HG03045 (cell line): ENCODE measurements around the gene HAPLN2.
"Not testable (repeated sequence)": the region's sequence is repeated elsewhere in the genome, so short reads cannot be mapped to it uniquely, and the experiment has no call there.

Experiments
- ATAC-seq: cut with Tn5 transposase; IDR thresholded peaks from one replicate; pipeline ENCODE4 v1.9.1; 2021; ENCODE audit warnings: mild to moderate bottlenecking, moderate library complexity; ENCODE audit not compliant: unreplicated experiment

The HAPLN2 gene

DNA sequence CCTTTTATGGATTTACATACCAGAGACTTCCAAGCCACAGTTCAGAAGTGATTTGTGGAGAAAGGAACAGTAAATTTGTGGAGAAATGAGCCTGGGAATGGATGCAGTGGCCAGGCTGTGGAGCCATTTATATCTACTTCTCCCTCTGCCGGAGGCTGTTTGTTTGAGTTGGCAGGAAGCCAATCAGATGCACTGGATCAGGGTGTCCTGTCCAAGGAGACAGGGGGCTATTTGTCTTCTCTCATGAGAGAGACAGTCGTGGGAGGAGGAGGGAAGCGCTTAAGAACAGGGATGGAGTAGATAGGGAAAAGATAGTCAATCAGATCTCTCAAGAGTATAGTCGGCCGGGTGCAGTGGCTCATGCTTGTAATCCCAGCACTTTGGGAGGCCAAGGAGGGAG, 2.8 kb upstream of the HAPLN2 start:
- ATAC-seq = no peak

DNA sequence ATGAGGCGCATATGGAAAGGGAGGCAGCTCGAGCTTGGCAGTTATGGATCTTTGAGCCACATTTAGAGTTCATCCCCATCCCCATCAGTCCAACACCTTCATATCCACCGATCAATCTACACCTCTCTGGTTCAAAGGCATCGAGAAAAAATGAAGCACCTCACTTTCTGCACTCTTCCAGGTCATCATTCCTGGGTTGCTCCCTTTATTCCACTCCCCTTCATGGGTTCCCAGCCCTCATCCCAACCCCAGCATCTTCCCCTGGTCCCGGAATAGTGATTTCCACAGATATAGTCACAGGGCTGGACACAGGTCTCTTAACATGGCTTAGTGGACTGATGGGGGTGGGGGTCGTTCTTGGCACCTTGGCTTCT, 354 bp downstream of the HAPLN2 start:
- no peak for ATAC-seq

DNA sequence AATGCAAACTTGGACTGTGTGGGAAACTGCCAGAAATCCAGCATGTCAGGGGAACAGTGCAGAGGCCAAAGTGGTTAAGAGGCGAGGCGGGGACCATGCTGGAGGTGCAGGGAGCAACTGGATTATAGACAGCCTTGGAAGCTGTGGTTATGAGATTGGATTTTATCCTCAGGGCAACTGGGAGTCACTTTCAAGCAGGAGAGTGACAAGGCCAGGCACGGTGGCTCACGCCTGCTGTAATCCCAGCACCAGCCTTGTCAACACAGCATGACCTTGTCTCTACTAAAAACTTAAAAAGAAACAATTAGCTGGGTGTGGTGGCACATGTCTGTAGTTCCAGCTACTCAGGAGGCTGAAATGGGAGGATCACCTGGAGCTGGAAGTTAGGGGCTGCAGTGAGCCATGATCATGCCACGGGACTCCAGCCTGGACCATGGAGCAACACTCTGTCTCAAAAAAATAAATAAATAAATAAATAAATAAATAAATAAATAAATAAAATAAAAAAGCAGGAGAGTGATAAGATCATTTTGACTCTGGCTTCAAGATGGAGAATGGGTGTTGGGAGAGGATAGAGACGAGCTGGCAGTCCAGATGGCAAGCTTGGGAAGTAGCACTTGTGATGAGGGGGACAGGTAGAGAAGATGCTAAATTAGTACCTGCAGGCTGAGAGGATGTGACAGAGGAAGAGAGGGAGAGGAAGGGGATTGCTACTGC, 3.5 kb downstream of the HAPLN2 start:
- no peak for ATAC-seq

DNA sequence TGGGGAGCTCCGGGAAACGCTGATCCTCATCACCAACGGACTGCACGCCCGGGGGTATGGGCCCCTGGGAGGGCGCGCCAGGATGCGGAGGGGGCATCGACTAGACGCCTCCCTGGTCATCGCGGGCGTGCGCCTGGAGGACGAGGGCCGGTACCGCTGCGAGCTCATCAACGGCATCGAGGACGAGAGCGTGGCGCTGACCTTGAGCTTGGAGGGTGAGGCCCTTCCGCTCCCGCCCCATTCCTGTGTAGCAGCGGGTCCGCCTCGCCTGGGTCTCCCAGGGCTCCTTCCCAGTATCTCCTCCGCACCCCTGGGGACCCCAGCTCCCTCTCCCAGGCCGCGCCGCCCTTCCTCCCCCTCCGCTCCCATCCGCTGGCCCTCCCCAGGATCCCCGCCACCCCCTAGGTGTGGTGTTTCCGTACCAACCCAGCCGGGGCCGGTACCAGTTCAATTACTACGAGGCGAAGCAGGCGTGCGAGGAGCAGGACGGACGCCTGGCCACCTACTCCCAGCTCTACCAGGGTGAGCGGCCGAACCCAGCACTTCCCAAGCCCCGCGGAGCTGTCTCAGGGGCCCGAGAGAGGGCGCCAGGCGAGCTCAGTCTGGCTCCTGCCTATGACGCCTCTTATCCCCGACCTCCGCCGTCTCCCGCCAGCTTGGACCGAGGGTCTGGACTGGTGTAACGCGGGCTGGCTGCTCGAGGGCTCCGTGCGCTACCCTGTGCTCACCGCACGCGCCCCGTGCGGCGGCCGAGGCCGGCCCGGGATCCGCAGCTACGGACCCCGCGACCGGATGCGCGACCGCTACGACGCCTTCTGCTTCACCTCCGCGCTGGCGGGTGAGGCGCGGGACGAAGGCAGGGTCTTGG, 5.0 kb downstream of the HAPLN2 start:
- no peak for ATAC-seq

DNA sequence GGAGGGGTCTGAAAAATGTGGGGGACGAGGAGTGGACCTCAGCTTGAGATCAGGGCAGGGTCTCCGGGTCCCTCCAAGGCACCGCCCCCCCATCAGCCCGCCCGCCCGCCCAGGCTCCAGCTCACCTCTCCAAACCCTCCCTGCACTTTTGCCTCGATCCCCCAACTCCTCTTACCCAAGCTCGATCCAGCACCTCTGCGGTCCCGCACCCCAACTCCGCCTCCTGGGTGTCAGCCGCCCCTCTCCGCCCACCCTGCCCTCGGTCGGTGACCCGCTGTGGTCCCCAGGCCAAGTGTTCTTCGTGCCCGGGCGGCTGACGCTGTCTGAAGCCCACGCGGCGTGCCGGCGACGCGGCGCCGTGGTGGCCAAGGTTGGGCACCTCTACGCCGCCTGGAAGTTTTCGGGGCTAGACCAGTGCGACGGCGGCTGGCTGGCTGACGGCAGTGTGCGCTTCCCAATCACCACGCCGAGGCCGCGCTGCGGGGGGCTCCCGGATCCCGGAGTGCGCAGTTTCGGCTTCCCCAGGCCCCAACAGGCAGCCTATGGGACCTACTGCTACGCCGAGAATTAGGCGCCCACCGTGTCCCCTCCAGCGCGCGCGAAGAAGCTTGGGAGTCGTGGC, 5.7 kb downstream of the HAPLN2 start:
- ATAC-seq = no peak

DNA sequence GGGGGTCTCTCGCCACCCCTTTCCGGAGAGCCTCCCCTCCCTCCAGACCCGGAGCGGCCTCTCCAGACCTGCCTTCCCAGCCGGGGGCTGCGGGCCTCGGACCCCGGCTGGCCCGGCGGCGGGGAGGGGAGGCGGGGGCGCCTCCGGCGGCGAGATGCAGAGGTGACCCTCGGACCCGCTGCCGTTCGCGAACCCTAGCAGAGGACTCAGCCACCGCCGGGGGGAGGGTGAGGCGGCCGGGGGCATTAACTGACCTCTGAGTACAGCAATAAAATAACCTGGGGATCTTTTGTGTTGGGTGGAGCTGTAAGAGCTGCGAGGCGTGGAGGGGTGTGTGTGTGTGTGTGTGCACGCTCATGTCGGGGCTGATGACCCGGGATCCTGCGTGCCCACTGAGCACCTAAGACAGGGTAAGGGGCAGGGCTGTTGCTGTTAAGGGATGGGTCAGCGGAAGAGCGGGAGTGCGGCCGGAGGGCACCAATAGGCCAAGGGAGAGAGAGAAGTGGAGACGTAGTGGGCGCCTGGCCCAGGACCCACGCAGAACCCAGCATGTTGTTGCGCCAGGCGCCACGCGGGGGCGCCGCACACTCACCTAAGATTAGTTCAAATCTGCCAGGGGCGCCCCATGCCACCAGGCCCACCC, 6.3 kb downstream of the HAPLN2 start:
- ATAC-seq = no peak

DNA sequence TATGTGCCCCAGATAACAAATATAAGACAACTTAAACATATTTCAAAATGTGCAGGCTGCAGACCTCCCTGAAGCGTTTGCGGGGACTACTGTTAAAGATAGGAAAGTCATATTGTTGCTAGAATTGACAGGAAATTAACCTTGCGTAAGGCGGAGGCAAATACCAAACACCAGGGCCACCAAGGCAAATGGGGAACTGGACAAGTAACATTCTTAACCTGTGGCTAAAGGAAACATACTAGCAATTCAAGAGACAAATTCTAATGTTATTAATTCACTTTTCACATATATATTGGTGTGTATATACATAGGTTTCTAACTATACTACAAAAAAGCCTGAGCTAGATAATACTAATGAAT, 6.8 kb downstream of the HAPLN2 start:
- ATAC-seq = no peak

DNA sequence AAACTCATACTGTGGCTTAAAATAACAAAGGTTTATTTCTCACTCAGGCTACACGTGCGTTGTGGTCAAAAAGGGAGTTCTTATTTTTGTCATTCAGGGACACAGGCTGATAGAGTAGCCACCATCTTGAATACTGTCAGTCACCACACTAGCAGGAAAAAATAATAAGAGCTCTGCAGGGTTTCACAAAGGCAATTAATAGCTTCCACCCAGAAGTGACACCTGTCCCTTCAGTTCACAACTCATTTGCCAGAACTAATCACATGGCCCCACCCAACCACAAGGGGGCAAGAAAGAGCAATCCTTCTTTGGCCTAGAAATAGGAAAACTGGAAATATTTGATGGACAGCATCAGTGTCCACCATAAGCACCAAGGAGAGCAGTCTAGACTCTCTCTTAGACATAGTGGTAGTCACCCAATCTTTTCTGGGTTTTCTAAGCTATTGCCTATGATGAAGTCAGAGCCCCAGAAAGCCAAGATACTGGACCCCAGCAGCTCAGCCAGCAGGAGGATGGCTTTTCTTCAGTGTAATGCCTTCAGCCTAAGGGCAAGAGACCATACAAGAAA, 8.2 kb downstream of the HAPLN2 start:
- no peak for ATAC-seq

DNA sequence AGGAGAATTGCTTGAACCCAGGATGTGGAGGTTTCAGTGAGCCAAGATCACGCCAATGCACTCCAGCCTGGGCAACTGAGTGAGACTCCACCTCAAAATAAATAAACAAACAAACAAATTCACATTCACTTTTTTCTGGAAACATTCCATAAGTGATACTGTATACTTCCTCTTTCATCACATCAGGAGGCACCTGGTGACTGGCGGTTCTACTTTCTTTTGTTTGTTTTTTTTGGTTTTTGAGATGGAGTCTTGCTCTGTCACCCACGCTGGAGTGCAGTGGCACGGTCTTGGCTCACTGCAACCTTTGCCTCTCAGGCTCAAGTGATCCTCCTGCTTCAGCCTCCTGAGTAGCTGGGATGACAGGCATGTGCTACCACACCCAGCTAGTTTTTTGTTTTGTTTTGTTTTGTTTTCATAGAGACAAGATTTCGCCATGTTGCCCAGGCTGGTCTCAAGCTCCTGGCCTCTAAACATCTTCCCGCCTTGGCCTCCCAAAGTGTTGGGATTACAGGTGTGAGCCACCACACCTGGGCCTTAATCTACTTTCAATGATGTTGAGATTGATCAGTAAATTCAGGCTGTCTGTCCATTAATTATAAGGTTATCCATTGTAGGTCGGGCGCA, 10.7 kb downstream of the HAPLN2 start:
- no peak for ATAC-seq

DNA sequence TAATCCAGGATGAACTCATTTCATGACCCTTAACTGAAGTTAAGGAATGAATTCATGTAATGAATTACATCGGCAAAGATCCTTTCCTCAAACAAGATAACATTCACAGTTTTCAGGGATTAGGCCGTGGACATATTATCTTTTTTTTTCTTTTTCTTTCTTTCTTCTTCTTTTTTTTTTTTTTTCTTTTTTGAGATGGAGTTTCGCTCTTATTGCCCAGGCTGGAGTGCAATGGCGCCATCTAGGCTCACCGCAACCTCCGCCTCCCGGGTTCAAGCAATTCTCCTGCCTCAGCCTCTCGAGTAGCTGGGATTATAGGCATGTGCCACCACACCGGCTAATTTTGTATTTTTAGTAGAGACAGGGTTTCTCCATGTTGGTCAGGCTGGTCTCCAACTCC, 11.9 kb downstream of the HAPLN2 start:
- ATAC-seq = not testable (repeated sequence)

DNA sequence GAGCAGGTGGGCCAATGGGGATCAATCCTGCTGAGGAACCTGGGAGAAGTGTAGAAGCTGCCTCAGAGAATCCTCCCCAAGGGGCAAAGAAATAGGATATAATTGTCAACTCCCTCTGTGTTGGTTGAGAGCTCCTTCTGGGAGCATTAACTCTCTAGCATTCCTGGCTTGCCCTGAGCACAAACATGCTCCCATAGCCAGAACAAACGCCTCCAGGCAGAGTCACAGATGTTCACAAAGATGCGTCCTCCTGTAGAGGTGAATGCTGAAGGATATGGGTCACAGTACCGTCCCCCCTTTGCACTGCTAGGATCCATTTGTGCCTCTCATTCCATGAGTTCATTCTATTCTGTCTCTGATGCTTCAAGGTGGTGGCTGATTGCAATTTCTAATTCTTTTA, 13.1 kb downstream of the HAPLN2 start:
- no peak for ATAC-seq

DNA sequence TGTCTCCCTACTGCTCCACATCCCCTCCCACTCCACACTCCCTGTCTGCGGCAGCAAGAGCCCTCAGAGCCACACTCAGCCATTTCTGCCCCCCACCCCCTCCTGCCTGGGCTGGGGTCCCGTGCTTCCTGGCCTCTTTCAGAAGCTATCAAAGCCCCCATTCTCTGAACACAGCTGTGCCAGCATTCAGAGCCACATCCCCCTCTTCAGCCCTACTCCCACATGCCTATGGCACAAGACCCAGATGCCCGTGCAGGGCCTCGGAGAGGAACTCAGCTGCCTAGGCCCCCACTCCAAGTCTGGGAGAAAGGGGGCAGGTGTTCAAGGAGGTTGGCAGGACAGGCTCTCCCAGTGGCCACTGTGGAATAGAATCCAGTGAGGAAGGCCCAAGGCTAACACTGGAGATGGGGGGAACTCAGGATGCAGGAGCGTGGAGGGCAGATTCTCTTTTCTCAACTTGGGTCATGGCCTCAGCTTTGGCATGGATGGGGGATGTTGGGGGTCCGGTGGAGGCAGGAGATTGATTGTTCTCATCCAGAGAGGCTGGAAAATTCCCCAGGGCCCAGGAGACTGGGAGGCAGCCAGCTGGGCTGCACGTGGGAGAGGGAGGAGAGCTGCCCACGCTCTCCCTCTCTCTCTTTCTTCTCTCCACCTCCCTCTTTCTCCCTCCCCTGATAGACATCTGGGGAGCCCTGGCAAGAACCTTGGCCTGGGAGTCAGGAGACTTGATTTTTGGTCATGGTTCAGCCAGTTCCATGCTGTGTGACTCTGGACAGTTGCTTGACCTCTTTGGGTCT, 19.2 kb downstream of the HAPLN2 start:
- ATAC-seq = no peak

DNA sequence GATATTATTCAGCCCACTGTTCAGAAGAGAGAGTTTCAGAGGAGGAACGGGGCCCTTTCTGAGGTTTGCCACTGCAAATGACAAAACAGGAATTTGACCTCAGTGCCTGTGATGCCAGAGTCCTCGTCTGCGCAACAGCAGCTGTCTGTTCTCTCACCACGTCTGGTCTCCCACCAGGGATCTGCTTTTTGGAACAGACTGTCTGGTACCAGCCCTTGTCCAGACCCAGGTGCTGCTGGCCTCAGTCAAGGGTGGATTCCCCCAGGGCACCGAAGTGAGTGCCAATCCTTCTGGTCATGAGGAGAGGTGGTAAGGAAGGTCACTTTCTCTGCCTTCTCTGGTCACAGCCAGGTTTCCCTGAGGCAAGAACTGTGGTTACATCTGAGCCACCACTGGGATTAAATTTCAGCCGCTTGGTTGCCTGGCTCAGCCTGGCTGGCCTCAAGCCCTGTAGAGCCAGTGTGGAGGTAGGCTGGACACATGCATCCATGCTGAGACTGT, 20.4 kb downstream of the HAPLN2 start:
- no peak for ATAC-seq

DNA sequence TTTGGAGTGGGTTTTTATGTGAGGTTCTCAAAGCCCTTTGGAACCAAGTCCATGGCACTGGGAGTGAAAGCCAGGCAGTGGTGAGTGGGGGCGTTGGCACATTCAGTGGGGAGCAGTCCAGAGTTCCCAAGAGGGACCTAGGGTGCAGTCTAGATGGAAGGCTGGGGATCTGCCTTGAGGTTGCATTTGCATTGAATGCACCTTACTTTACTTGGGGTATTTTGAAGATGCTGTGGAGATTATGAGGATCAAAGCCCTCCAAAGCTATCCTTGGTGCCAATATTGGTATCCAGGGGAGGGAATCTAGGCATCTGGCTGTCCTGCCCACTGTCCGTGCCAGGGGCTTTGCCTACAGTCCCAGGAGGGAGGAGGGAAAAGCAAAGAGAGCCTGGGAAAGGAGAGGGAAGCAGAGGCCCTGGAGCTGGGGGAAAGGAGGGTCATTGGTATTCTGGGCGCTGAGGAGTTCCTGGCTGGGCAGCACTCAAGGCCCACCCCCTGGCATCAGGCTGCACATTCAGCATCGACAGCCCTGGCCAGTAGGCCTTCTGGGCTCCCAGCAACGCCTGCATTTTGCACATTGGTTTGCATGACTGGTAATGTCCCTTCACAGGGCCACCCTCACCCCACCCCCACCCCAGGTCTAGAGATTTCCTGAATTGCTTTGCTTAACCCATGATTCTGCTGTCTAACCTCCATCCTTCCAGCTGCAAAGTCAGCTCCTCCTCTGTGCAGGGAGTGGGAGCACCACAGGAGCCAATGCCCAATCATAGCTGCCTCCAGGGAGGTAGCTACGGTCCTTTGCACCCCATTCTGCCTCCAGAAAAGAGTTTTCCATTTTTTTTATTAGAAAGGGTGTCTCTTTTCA, 21.9 kb downstream of the HAPLN2 start:
- no peak for ATAC-seq

DNA sequence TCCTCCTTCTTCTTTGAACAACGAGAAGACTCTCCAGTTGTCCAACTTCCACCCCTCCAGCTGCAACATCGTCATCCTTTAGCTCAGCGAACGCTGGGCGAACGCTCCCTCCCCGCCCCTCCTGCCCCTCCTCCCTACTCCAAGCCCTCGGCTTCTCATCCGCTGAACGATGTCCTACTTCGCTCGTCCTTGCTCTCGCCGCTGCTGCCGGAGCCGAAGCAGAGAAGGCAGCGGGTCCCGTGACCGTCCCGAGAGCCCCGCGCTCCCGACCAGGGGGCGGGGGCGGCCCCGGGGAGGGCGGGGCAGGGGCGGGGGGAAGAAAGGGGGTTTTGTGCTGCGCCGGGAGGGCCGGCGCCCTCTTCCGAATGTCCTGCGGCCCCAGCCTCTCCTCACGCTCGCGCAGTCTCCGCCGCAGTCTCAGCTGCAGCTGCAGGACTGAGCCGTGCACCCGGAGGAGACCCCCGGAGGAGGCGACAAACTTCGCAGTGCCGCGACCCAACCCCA, 22.6 kb downstream of the HAPLN2 start, which contains the start of gene BCAN:
TSS of gene BCAN (plus strand) at position 357 of the 504 bp plus-strand sequence. CDS start 3,938 bp downstream, outside the sequence.
- no peak for ATAC-seq

DNA sequence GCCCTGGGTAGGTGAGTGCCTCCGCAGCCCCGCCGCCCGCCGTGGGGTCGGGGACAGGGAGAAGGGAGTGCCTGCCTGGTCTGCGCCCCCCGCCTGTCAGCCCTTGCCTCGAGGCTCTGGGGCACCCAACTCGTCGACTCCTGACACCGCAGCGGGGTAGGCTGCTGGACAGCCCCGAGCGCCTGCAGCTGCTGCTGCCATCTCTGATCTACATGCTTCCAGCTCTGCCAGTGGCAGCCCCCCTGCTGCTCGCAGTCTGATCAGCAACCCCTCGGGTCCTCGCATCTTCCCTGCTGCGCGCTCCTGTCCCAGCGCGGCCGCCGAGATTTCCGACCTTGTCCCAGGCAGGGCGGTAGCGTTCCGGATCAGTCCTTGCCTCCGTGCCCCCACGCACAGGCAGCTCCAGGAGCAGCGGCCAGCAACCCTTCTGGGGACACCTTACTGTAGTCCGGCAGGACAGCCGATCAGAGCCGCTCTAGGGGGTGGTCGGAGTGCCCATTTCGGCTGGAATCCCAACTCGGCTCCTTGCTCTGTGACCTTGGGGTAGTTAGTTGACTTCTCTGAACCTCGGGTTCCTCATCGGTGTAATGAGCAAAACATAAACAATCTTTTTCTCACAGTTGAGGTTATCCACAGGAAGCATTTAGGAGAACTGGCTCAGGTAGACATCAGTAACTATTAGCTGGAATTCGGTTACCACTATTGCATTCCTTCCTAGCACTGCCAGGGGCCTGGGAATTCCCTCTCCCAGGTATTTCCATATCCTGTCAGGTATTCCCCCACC, 23.2 kb downstream of the HAPLN2 start:
- ATAC-seq = no peak

DNA sequence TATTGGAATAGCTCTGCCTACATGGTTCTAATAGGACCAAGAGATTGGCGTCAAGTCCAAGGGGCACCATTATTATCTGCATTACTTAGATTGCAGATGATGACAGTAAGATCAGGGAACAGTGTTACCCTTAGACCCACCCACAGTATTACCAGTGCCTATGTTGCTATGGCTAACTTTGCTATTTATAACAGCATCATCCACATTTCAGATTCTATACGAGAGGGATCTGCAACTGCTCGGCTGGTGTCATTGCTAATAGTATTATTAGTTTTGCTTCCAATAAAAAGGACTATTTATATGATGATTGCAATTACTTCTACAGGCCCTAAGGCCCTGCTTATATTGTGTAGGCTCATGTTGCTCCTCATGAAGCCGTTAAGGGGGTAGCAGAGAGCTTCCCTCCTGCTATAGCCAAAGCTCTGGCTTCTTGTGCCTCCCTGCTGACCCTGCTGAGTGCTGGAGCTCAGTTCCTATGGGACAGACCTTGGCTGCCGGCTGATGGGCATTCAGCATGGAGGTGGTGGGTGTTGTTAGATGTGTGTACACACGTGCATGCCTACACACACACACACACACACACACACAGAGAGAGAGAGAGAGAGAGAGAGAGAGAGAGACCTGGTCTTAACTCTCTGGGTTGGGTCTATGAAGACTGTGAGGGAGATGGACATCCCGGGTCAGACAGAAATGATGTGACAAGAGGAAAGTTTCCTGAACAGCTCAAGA, 24.0 kb downstream of the HAPLN2 start:
- no peak for ATAC-seq
